ENCODE results near the gene MICAL3. TPM values are rescaled to one million over a fixed set of nuclear protein-coding genes. Genes with fewer than 3 reads are reported as not detected.

Gene MICAL3
- polyA plus RNA-seq, 1 of the 3 experiments (the other 2 are of a cell fraction) = 83.1 TPM

- no peak for TF ChIP-seq NRF1 (IDR thresholded peaks at IDR 0.05; ENCODE audit: low read depth, low read length)
- ChIA-PET CTCF (interaction anchor here (0.8 to 6.3 kb wide), 3 partner anchors 12 to 232 kb away, joined by 3 to 45 read pairs (median 29); partner anchors contain the start of gene PEX26), POLR2A (no interaction called here)
- Histone ChIP-seq H3K36me3 (replicated peaks in 1 of 2; ENCODE audit: control insufficient read depth in 1 of 2, insufficient read depth in 2 of 2, low read length in 1 of 2) (peaks cover 0 to 25% of the 10 kb centered on the region in 2 experiments), H3K9me3 (no peaks in the 10 kb centered on the region), H3K79me2 (ENCODE audit: insufficient read depth) (no peaks in the 10 kb centered on the region), H3K9me2 (no peaks in the 10 kb centered on the region), H3K27ac (ENCODE audit: low read depth in 2 of 2, low read length in 1 of 2) (no peak overlapping the region), H3K4me2 (no peak overlapping the region), H3K27me3 (ENCODE audit: insufficient read depth) (no peaks in the 10 kb centered on the region), H3K4me3 (ENCODE audit: low read depth in 2 of 2, low read length in 1 of 2) (no peak overlapping the region), H3K9ac (no peak overlapping the region), H3F3A (replicated peaks; ENCODE audit: insufficient read depth) (no peaks in the 10 kb centered on the region), H2AFZ (ENCODE audit: low read depth) (no peak overlapping the region), H4K20me1 (ENCODE audit: insufficient read depth) (no peaks in the 10 kb centered on the region), H3K4me1 (ENCODE audit: control insufficient read depth in 1 of 2, insufficient read depth in 2 of 2, low read depth in 1 of 2, low read length in 1 of 2) (peaks cover 0 to 36% of the 10 kb centered on the region in 2 experiments; a peak in 1 of 4 replicates)
- DNase-seq = no peak
- 97% methylated on average over 3 of the region's 5 CpGs for WGBS (ENCODE audit: low lambda C conversion rate)
Observed at GRCh38 chr22:17844150-17844549, 180.2 kb downstream of the MICAL3 start.

- H3K27me3 ChIP-seq (ENCODE audit: insufficient read depth) = no peaks in the 10 kb centered on the region
- H3K36me3 ChIP-seq (replicated peaks in 1 of 2; ENCODE audit: control insufficient read depth in 1 of 2, insufficient read depth in 2 of 2, low read length in 1 of 2) = peaks cover 0 to 31% of the 10 kb centered on the region in 2 experiments
- H3K4me3 ChIP-seq (ENCODE audit: low read depth in 2 of 2, low read length in 1 of 2) = no peak overlapping the region
- TF ChIP-seq EZH2phosphoT487 (IDR thresholded peaks at IDR 0.05; ENCODE audit: borderline replicate concordance, low read depth) = no peak
- no peaks in the 10 kb centered on the region for H3K9me3 ChIP-seq
- CTCF ChIA-PET = interaction anchor here (6.3 kb wide), 1 partner anchor 12 kb away, joined by 45 read pairs; no protein-coding TSS in a partner anchor
- 92% methylated on average over 15 of the region's 20 CpGs for WGBS (ENCODE audit: low lambda C conversion rate)
- H3K27ac ChIP-seq (ENCODE audit: low read depth in 2 of 2, low read length in 1 of 2) = no peak overlapping the region
- peaks cover 0 to 34% of the 10 kb centered on the region in 2 experiments; a peak in 1 of 4 replicates for H3K4me1 ChIP-seq (ENCODE audit: control insufficient read depth in 1 of 2, insufficient read depth in 2 of 2, low read depth in 1 of 2, low read length in 1 of 2)
- H3K4me2 ChIP-seq = no peak overlapping the region
- no peaks in the 10 kb centered on the region for H3K79me2 ChIP-seq (ENCODE audit: insufficient read depth)
- no peaks in the 10 kb centered on the region for H3F3A ChIP-seq (replicated peaks; ENCODE audit: insufficient read depth)
- H3K9me2 ChIP-seq = no peaks in the 10 kb centered on the region
- no peak overlapping the region for H3K9ac ChIP-seq
- POLR2A ChIA-PET = interaction anchor here (0.7 kb wide), 1 partner anchor 15 kb away, joined by 4 read pairs; no protein-coding TSS in a partner anchor
- DNase-seq = no peak
- H2AFZ ChIP-seq (ENCODE audit: low read depth) = no peak overlapping the region
- no peaks in the 10 kb centered on the region for H4K20me1 ChIP-seq (ENCODE audit: insufficient read depth)
Observed at GRCh38 chr22:17842386-17842785, 182.0 kb downstream of the MICAL3 start.

GRCh38 chr22:17841836-17842235 lies 182.5 kb downstream of the MICAL3 start:
- Histone ChIP-seq H2AFZ (ENCODE audit: low read depth) (no peak overlapping the region), H3K36me3 (replicated peaks in 1 of 2; ENCODE audit: control insufficient read depth in 1 of 2, insufficient read depth in 2 of 2, low read length in 1 of 2) (peaks cover 0 to 34% of the 10 kb centered on the region in 2 experiments), H3K4me3 (ENCODE audit: low read depth in 2 of 2, low read length in 1 of 2) (no peak overlapping the region), H3K4me1 (ENCODE audit: control insufficient read depth in 1 of 2, insufficient read depth in 2 of 2, low read depth in 1 of 2, low read length in 1 of 2) (peaks cover 0 to 29% of the 10 kb centered on the region in 2 experiments; a peak in 1 of 4 replicates), H3K27ac (ENCODE audit: low read depth in 2 of 2, low read length in 1 of 2) (no peak overlapping the region), H3K9ac (no peak overlapping the region), H4K20me1 (ENCODE audit: insufficient read depth) (no peaks in the 10 kb centered on the region), H3K27me3 (ENCODE audit: insufficient read depth) (no peaks in the 10 kb centered on the region), H3K9me3 (no peaks in the 10 kb centered on the region), H3K9me2 (no peaks in the 10 kb centered on the region), H3K79me2 (ENCODE audit: insufficient read depth) (no peaks in the 10 kb centered on the region), H3K4me2 (no peak overlapping the region), H3F3A (replicated peaks; ENCODE audit: insufficient read depth) (no peaks in the 10 kb centered on the region)
- ChIA-PET CTCF (interaction anchor here (6.3 kb wide), 1 partner anchor 12 kb away, joined by 45 read pairs; no protein-coding TSS in a partner anchor), POLR2A (no interaction called here)
- DNase-seq = no peak
- TF ChIP-seq MAX (IDR thresholded peaks at IDR 0.05; ENCODE audit: low read depth) = no peak
- TF ChIP-seq MEF2A (IDR thresholded peaks at IDR 0.05; ENCODE audit: borderline replicate concordance, low read depth) = no peak
- TF ChIP-seq GABPA (IDR thresholded peaks at IDR 0.05; ENCODE audit: low read depth) = no peak
- no peak for TF ChIP-seq CTCF (IDR thresholded peaks at IDR 0.05)
- TF ChIP-seq RCOR1 (IDR thresholded peaks at IDR 0.05; ENCODE audit: low read length) = no peak
- no peak for TF ChIP-seq FOSL2 (IDR thresholded peaks at IDR 0.05; ENCODE audit: borderline replicate concordance, low read depth)
- no peak for TF ChIP-seq PBX3 (IDR thresholded peaks at IDR 0.05)
- WGBS (ENCODE audit: low lambda C conversion rate) = 100% methylated on average over 2 of the region's 16 CpGs
